Mesenteric fat pad (tissue), 1 donor: ENCODE results near the gene ARSI. TPM values are rescaled to one million over a fixed set of nuclear protein-coding genes. Genes with fewer than 3 reads are reported as not detected.
A peak's percentile ranks its signal among the peaks of the same experiment; 100 is the strongest.

Experiments used
- DNase-seq: peaks from one replicate; pipeline ENCODE4 v3.0.0-alpha.2; 2020; ENCODE audit warnings: low spot score
- total RNA-seq: library from RNA; stranded (reverse); fragmentation: NEBNext Ultra II Directional; extraction: Animal tissue kit (Norgen Biotek cat#: 25700); gene quantifications from one replicate; pipeline ENCODE4 v1.2.1, GENCODE V29; 2021
- donor health status: DM: yes; HTN: yes; CAD: no.

Gene ARSI
- total RNA-seq, 1 donor from 2014 or later, result 0.58 TPM

DNA sequence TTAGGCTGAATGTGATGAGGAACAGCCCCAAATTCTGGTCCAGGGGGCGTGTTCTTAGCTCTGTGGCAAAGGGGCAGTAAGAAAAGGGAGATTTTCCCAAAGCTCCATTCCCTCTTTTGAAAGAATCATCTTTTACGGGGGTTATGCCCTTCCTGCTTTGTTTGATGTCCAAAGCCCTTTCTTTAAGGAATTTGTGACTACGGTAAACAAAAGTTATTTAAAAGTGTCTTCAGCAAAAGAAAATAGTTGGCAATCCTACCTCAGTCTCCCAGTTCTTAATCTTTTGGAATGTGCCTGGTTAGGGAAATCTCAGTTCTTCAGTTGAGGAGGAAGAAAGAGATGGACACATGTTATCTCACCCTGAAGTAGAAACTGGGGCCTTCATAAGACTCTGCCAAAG is 24.4 kb upstream of the ARSI start:
- peak; percentile 1 for DNase-seq

DNA sequence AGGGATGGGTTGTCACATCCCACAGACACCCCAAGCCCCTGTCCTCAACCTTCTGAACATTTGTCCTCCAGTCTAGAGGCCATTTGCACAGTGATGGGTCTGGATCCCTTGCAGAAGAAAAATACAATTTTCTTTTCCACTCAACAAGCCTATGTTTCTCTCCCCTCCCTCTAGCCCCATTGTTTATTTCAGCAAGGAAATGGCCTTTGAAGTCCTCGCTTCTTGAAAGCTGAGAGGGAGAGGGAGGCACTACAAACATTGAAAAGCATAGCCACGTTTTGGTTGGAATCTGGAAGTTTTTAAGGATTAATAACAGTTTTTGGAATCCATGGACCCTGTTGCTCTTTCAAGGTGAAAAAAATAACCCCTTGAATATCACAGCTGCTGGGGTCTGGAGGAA is 24.0 kb upstream of the ARSI start:
- DNase-seq, result no peak

DNA sequence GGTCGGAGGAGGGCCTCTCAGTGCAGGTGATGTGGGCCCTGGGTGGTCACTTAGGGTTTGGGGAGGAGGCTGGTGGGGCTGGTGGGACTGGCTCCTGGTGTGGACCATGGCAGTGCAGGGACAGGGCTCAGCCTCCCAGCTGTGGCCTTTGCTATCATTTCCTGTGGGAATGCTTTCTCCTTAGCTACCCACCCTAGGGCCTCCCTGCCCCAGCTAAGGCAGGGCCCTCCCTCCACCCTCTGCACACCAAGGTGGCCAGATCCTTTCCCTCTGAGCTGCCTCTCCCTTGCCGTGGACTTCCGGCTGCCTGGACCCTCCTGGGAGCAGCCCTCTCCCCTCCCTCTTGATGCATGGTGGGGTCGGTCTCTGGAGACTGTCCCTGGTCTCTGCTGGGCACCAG is 22.7 kb upstream of the ARSI start:
- DNase-seq, result peak; percentile 65

DNA sequence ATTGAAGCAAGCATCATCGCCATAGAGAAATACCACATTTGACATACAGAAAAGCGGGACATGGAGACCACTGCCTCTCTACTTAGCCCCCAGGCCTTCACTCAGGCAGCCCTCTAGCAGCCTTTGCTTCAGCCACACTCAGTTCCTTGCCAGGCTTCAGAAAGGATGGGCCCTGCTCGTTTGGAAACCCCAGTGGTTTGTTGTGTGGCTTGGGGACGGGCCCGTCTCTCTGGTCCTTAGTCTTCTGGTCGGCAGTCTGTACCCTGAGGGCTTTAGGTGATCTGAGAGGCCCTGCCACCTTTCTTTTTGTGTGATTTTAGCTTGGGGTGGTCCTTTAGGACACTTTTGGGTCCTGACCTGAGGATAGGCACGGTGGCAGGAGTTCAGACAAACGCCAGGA is 21.1 kb upstream of the ARSI start:
- DNase-seq, result peak; percentile 45

DNA sequence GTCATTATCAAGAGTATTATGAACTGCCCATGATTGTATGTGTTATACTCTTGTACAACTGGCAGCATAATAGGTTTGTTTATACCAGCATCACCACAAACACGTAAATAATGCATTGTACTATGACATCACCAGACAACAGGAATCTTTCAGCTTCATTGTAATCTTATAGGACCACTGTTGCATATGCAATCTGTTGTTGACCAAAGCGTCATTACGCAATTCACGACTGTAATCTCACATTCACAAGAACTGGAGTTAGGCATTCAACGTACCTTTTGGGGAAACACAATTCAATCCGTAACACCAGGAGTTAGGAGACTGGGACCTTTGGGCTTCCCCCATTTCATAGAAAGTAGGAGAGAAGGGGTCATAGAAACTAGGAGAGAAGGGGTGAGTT is 20.4 kb upstream of the ARSI start:
- DNase-seq, result no peak

DNA sequence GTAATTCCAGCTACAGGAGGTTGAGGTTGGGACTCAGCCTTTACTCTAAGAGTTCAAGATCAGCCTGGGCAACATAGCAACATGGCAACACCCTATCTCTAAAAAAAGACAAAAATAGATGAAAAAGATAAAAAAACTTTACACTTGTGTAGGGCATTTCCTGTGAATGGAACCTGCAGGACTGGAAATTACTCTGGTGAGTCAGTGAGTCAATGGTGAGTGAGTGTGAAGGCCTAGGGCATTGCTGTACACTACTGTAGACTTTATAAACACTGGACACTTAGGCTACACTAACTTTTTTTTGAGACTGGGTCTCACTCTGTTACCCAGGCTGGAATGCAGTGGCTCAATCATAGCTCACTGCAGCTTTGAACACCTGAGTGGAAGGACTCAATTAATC is 19.5 kb upstream of the ARSI start:
- DNase-seq, result no peak

DNA sequence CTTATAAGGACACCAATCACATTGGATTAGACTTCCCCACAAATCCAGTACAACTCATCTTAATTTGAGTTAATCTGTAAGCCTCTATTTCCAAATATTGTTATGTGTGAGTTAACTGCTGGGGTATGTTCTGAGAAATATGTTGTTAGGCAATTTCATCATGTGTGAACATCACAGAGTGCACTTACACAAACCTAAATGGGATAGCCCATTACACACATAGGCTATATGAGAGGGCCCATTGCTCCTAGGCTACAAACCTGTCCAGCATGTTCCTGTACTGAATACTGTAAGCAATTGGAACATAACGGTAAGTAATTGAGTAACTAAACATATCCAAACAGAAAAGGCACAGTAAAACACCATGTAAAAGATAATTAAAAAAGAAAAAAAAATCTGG is 19.1 kb upstream of the ARSI start:
- no peak for DNase-seq

DNA sequence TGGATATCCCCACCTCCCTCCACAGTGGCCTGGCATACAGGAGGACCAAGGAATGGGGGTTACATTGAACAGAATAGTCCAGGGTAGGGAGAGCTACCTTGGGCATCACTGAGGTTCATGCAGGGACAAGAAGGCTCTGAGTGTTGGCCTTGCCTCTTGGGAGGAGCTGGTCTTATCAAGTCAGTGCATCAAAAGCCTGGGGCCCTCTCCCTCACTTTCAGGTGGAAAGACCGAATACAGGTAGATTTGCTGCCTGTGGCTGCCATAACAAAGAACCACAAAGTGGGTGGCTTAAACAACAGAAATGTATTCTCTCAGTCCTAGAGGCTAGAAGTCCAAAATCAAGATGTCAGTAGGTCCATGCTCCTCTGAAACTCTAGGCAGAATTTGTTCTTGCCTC is 18.5 kb upstream of the ARSI start:
- no peak for DNase-seq

DNA sequence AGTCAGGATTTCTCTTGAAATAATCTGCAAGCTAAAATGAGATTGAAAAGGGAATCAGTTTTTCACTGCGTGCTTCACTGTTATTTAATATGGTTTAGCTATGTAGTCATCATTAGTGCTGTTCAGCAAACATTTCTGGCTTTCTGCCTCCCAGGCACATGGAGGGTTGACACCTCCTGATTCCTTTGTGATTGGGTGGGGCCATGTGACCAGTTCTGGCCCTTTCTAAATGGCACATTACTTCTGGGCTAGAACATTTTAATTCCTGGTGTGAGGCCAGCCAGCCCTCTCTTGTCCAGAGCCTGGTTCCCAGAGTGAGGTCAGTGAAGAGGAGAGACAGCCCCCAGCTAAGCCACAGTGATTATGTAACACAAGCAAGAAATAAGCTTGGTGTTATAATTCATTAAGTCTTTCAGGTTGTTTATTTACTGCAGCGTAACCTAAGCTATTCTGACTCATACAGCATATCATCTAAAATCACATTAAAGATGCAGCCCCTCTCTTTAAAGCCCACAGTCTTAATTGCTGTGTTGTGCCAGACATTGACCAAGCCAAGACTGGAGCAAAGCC is 17.4 kb upstream of the ARSI start:
- DNase-seq, result no peak

DNA sequence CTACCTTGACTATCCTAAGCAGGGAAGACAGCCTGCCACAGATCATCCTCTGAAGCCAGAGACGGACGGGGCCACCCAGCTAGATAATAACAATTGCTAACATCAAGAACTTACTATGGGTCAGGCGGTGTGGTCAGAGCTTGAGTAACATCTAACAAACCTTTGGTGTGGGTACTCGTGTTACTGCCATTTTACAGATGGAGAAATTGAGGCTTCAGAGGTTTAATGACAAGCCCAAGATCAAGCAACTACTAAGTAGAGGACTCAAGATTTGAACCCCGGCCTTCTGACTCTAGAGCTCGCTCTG is 16.7 kb upstream of the ARSI start:
- peak; percentile 57 for DNase-seq

DNA sequence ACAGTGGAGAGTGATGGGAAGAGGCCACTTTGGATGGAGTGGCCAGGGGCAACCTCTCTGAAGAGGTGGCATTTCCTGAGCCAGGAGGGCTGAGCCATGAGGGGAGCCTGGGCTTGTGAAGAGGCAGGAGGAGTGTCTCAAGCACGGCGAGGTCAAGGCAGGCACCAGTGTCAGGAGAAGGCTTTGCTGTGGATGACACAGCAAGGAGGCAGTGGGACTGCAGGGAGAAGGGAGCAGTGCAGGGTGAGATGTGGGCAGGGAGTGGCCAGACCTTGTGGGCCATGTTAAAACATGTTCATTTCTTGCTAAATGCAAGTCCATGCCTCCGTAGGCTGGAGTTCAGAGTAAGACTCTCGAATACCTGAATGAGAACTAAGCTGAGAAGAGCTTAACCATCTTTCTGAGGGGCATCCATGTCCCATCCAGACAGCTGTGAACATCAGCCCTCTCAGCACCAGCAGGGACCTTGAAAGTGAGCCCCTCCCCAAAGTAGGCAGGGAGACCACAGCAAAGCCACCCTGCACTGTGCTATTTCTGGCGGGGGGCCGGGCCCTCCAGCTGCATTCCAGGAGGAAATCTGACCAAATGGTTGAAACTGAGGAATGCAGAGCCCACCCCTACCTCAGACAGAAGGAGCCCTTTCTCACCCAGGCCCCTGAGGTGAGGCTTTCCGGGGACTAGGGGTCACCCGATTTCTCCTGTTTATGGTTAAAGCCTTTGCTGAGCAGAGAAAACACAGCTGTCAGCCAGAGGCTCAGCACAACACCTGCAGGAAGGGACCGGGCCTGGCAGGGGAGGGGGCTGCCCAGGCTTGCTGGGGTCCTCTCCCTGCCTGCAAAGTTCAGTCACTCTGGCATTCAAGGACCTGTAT is 16.1 kb upstream of the ARSI start:
- DNase-seq, result no peak

DNA sequence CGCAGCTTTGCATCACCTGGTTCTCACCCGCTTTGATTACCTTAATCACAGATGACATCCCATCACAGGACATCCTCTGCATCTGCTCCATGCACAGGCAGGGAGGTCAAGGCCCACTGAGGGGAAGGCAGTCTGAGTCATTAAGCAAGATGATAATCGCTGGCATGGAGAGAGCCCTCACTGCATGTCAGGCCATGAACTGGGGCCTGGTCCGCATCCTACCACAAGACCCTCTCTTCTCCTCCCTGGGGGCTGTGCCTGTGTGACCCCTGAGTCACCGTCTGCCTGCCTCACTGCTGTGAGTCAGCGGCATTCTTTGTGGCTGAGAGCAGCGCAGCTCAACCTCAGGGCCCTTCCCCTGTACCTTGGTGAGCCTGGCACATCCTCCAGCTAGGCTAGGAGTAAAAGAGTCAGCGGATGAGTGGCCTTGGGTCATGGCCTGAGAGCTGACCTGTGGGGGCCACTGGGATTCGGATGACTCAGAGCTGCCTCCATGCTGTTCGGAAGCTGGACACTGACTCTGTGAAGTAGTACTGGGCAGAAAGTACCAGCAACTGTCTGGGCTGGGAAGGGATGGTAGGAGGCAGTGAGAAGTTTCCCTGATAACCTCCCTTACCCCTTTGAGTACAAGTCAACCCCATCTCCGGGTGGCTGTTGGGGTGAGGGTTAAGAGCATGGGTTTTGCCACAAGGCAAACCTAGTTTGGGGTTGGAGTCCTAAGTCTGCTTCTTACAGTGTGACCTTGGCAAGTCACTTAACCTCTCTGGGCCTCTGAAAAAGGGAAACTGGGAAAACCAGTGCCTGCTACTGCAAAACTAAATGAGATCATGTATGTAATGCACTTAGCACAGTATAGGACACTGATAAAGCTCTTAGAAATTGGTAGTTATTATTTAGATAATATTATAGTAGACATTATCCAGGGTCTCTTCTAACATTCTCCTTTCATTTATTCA is 14.6 kb upstream of the ARSI start:
- DNase-seq, result peak; percentile 77

DNA sequence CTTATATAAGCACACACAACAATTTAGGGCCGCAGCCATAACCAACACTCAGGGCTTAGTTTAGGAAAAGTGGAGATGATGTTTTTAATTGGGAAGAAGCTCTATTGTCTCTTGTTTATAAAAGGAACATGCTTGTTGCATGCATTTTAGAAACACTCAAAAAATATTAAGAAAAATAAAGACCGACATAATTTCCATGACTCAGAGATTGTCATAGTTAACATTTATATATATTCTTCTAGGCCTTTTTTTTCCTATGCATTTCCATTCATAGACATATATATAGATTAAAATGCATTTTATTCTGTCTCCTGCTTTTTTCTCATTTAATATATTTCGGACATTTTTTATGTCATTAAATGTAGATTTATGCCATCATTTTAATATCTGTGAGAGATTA is 13.6 kb upstream of the ARSI start:
- DNase-seq, result no peak

DNA sequence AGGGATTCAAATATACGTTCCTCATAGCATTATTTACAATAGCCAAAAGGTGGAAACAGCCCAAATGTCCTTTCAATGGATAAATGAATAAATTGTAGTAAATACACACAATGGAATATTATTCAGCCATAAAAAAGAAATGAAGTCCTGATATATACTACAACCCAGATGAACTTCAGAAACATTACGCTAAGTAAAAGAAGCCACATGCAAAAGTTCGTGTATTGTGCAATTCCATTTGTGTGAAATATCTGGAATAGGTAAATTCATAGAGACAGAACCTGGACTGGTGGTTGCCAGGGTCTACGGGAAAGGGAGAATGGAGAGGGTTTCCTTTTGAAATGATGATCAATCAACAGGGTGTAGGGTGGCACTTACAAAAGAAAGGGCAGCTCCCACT is 12.5 kb upstream of the ARSI start:
- peak; percentile 2 for DNase-seq

DNA sequence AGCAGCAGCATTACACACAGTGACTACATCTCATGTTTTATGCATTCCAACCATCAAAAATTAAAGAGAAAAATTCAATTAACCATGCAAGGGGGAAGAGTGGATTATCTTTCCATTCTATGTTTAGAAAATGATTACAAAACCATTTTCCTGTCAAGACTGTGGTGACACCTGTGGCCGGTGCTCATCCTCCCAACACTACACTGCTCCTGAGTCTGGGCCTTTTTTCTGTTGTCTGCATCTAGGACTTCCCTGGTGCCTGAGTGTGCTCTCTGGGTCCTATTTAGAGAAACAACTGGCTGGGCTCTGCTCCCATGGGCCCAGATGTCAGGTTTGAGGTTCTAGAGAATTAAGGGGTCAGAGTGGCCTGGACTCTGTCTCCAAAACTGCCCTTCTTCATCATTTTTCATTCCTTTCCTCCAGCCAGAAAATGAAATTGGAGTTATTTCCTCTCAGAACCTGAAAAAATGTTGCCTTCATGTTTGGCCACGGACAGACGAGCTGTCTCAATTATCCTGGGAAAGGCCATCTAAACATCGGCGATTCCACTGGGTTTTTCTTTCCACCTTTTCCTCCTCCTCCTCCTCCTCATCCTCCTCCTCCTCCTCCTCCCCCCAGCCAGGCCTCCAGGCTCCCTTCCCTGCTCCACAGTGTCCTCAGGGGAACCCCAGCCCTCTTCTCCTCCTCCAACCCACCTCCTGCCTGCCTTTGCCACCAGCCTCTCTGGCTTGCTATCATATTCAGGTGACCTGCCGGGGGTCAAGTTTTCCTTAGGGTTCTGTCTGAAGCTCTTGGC is 11.4 kb upstream of the ARSI start:
- DNase-seq, result peak; percentile 45

DNA sequence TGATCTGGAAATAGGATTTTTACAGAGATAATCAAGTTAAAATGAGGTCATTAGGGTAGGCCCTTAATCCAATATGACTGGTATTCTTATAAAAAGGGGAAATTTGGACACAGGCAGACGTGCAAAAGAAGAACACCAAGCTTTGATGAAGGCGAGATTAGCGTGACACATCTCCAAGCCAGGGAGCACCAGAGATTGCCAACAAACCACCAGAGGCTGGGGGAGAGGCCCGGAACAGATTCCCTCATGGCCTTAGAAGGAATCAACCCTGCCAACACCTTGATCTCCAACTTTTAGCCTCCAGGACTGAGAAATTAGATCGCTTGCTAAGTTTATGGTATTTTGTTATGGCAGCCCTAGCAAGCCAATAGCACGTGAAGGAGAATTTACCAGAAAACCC is 10.8 kb upstream of the ARSI start:
- peak; percentile 16 for DNase-seq

DNA sequence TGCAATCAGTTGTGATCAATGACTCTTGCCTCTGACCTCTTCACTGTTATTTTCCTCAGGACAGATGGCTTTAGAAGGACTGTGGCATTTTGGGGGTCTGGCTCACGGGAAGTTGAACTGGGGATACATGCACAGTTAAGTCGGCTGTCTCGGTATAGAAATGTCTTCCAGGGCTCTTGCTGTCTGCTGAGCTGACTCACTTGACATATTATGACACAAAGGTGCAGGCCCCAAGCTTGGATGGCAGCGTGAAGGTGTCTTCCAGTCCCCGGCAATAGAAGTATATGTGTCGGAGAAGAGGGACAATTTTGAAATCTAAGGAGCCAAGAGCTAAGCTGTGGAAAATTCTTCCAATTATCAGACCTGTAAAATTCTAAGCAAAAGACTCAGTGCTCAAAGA is 9.8 kb upstream of the ARSI start:
- DNase-seq, result no peak

DNA sequence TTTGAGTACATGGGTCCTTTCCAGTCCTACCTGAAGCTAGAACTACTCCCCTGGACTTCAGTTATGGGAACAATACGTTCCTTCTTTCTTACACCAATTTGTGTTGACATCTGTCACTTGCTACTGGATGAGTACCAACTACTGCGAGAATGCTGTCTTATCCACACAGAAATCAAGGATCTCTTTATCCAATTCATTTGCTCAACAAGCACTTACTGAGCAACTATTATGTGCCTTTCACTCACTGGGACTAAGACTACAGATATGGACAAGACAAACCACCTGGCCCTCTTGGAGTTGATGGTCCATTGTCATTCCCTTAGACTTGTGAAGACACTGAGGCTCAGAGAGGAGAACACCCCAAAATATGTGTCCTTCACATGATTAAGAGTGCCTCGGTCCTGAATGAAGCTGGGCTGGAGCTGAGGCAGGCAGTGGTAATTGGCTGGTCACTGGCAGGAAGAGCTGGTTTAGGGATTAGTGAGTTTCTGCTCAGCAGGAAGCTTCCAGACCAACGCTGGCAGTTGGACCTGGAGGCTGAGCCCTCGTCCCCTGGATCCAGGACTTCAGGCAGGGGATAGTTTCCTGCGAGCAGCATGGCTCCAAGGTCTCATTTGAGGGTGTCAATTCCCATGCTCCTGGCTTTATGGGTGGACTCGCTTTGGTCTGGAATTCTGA is 8.4 kb upstream of the ARSI start:
- DNase-seq, result peak; percentile 53

DNA sequence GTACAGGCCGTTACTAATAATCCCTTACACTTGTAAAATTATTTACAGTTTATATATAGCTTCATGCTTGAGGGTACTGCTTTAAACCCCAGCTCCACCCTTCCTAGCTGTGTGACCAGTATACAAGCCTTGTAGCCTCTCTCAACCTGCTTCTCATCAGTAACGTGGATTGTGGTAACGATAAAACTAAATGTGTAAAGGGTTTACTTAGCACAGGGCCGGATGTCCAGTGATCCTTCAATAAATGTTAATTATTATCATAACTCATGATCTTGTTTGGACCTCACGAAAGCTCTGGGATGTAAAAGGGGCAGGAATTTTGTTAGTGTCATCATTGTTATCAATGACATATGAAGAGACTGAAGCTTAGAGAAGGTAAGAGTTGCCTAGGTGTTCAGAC is 7.5 kb upstream of the ARSI start:
- no peak for DNase-seq

DNA sequence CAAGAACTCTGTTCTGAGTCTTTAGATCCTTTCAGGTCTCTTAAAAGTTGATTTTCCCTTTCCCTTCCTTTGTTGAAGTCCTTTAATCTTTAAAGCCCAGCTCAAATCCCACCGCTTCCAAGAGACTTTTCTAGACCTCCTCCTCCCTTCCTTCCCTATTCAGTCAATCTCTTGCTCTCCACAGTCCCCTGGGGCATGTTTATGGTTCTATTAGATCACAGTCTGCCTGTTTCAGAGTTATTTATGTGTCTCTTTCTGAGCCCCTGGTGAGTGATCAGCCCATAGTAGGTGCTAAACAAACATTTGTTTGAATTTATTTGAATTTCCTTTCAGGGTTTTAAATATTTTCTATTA is 7.2 kb upstream of the ARSI start:
- no peak for DNase-seq
